DMS153 treated with DMSO at 0.1 percent for 48 hours (cell line): ENCODE data around the gene POP7.
A peak's percentile ranks its signal among the peaks of the same experiment; 100 is the strongest.
"Not testable (repeated sequence)": the region's sequence is repeated elsewhere in the genome, so short reads cannot be mapped to it uniquely, and the experiment has no call there.

ENCODE experiments used
- DNase-seq: peaks from one replicate; lab custom pipeline; 2025; ENCODE audit not compliant: unreplicated experiment; lab: John Stamatoyannopoulos, UW

POP7 gene

DNA sequence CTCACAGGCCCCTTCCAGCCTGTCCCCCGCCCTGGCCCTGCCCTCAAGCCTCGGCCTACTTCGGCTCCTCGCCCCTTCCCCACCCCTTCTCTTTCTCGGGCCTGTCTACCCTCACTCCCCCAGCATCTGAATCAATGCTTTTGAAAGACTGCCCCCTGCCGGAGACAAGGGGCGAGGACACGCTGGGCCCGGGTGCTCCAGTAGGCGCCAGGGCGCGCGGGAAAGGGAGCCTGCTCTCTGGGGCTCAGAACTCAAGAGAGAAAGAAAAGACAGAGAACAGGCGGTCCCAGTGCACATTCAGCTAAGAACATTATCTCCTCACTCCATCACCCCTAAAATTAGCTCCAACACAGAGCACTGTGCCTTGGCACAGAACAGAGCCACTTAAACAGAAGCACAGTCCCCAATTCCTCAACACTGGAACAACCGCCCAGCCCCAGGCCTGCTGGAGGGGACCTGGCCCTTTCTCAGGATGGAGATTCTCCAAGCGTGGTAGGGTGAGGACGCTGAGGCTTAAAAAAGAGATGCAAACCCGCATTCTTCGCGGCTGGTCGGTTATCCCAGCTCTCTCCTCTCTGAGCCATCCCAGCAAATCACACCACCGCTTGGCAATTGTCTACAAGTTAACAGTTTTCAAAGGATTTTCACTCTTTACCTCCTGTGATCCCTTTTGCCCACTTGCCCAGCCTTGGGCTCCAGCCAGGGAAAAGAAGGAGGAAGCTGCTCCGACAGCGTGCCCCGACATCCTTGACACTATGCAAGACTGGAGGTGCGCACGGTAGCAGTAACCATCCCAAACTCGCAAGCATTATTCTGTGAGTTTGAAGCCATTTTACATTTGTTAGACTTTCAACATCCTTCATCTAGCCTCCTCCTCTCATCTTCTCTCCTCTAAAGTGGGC is 14.0 kb upstream of the POP7 start:
- DNase-seq = peak; percentile 40

DNA sequence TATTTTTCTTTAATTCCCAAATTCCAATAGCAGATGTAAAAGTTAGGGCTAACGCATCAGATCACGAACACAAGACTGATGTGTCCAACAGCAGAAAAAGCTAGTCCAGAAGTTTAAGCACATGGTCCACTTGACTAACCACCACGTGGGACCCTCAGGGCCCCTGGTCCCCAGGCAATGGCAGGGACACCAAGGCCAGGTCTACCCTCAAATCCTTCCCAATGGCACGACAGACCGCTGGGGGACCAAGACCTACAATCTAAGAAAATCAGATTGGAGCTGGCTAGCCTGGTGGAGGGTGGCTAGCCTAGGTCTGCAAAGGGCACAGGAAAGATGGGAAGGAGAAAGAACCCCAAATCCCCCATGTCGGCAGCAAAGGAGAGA is 13.4 kb upstream of the POP7 start:
- no peak for DNase-seq

DNA sequence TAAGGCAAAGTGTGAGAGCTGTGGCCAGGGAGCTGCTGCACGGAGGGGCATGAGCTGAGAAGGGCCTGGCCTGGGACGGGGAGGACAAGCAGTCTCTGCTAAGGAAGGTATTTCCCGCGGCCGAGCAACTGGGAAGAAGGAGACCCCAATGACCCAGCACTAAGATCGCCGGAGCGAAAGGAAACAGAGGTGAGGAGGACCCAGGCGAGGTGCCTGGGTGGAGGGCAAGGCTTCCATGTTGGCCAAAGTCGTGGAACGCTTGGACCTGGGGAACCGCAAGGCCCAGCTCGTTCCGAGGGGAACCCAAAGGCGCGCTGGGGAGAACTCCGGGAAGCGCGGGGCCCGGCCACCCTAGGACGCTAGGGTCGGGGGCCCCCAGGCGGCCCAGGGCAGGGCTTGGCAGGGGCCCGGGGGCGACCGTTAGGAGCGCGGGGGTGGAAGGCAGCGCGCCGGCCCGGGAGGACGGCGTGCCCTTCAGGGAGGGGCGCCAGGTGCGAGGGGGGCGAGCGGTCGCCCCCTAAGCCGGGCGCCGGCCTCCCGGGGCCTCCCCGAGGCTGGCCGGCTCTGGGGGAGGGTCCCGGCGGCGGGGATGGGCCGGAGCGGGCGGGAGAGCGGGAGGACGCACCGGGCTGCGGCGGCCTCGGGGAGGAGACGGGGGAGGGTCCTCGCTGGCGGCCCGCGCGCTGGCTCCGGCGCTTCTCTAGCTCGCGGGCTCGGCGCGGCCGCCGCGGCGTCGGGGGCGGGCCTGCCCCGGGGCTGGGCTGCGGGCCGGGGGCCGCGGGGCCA is 12.4 kb upstream of the POP7 start:
- no peak for DNase-seq

DNA sequence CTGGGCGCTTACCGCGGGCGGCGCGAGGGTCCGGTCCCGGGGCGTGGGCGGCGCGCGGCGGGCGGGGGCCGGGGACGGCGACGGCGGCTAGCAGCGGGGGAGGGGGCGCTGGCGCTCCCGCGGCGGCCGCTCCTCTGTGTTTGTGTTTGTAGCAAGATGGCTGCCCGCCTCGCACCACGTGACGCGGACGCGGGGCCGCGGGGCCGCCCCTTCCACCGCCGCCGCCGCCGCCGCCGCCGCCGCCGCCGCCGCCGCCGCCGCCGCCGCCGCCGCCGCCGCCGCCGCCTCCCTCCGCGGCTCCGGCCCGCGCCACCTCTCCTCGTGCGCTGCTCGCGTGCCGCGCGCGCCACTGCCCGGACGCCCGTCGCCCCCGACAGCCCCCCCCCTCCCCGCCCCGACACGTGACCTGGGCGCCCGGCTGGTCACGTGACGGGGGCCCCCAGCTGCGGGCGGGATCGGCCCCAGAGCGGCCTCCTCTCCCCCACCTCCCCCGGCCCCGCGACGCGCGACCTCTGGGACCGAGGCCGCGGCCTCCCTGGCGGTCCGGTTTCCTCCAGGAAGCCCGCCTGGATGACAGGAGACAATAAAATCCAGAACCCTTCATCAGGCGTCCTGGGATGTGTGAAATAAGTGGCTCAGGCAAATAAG is 11.7 kb upstream of the POP7 start, which contains the start of gene GIGYF1:
Gene GIGYF1, minus strand, starts transcription at position 153 of the 648 bp plus-strand sequence. CDS start 6,012 bp downstream, outside the sequence.
- DNase-seq = peak; percentile 11

DNA sequence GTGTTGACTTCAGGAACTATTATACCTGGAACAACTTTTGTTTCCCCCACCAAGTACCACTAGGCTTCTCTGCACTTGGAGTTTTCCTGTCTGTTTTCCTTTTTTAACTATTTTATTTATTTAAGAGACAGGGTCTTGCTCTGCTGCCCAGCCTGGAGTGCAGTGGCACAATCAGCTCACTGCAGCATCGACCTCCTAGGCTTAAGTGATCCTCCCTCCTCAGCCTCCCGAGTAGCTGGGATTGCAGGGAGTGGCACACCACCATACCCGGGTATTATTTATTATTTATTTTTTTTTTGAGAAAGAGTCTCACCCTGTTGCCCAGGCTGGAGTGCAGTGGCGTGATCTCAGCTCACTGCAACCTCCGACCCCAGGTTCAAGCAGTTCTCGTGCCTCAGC is 9.8 kb upstream of the POP7 start:
- no peak for DNase-seq

DNA sequence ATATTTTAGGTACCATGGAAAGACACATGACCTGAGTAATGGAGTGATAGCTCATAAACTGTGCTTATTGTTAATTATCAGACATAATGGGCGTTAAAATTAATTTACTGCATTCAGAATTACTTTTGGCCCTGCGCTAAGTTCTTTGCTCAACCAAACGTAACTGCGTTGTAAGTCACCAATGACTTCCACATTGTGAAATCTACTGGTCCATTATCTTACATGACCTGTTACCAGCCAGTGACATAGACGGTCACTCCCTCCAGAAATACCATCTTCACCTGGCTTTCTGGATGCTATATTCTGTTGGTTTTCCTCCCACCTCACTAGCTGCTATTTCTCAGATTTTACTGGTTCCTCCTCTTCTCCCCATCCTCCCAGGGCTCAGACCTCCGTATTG is 6.9 kb upstream of the POP7 start:
- no peak for DNase-seq

DNA sequence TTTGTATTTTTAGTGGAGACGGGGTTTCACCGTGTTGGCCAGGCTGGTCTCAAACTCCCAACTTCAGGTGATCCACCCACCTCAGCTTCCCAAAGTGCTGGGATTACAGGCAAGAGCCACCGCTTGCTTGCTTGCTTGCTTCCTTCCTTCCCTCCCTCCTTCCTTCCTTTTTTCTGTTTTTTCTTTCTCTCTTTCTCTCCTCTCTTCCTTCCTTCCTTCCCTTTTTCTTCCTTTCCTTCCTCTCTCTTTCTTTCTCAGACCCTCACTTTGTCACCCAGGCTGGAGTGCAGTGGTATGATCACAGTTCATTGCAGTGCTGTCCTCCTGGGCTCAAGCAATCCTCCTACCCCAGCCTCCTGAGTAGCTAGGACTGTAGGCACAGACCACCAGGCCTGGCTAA is 4.8 kb upstream of the POP7 start:
- DNase-seq = not testable (repeated sequence)

DNA sequence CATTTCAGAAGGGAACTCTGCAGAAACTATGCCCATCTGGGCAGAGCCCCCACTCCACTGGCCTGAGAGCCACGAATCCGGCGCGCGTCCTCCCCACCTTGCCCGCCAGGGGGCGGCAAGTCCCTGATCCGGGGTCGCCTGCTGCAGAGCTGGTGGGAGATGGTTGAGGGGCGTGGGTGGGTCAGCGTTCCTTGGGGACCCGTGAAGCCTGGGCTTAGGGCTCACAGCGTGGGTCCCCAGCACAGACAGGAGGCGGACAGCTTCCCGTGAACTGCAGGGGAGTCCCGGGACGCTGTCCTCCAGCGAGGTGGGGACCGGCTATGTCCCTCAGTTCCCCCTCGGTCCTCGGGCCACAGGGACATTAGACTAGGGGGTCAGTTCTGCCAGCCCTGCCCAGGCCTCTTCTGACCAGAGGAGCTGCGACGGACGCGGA is 585 bp upstream of the POP7 start:
- peak; percentile 31 for DNase-seq

DNA sequence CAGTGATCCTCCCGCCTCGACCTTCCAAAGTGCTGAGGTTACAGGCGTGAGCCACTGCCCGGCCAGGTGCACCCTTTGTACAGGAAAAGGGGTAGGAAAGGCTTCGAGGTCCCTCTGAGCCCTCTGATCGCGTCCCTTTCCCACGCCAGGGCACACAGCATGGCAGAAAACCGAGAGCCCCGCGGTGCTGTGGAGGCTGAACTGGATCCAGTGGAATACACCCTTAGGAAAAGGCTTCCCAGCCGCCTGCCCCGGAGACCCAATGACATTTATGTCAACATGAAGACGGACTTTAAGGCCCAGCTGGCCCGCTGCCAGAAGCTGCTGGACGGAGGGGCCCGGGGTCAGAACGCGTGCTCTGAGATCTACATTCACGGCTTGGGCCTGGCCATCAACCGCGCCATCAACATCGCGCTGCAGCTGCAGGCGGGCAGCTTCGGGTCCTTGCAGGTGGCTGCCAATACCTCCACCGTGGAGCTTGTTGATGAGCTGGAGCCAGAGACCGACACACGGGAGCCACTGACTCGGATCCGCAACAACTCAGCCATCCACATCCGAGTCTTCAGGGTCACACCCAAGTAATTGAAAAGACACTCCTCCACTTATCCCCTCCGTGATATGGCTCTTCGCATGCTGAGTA is 871 bp downstream of the POP7 start:
- DNase-seq = no peak

DNA sequence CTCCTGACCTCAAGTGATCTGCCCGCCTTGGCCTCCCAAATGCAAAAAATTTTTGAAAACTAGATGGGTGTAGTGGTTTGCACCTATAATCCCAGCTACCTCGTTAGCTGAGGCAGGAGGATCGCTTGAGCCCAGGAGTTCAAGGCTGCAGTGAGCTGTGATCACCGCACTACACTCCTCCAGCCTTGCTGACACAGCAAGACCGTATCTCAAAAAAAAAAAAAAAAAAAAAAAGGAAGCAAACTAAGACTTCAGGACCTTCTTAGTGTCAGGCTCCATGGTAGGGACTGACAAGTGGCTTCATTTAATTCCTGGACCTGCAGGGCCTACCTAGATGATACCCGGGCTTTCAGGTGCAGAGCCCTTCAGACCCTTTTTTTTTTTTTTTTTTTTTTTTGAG is 2.5 kb downstream of the POP7 start:
- no peak for DNase-seq

DNA sequence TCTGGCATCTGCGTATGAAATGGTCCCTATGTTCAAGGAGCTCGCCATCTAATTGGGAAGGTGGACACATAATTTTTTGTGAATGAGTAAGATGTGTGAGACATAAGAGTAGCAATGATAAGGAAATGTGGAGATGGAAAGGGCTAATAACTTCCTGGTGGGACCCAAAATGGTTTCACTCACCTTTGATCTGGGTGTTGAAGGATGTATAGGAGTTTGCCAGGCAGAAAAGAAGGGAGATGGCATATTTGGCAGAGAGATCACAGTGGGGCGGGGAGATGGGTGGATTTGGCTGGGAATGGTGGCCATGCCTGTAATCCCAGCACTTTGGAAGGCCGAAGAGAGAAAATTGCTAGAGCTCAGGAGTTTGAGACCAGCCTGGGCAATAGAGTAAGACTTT is 4.5 kb downstream of the POP7 start:
- DNase-seq = no peak

DNA sequence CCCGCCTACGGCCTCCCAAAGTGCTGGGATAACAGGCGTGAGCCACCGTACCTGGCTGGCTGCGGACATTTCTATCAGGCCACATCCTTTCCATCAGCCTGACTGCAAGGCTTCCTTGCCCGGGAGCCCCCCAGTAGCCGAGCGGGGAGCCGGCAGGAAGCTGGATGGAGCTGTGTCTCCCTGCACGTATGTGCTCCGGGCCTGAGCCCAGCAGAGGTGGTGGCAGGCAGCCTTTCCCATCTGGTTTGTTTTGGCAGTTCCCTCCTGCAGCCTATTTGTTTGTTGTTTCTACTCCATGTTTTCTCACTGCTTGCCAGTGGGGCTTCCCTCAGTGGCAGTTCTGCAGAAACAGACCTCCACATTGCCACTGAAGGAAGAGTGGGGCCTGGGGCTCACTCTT is 5.4 kb downstream of the POP7 start:
- DNase-seq = no peak

DNA sequence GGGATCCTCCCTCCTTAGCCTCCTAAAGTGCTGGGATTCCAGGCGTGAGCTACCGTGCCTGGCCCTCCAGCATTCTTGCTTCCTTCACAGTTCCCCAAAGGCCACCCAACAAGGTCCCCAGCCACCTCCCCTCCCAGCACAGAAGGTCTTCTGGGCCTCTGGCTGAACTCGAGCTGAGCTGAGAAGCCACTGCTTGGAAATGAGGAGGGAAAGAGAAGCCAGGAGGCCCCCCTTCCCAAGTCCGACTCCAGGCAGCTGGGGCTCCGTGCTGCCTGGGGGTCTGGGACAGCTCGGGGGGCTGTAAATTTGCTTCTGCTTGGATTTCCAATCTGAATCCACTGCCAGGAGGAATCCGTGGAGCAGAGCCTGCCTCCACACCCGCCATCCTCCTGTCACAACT is 8.8 kb downstream of the POP7 start:
- no peak for DNase-seq

DNA sequence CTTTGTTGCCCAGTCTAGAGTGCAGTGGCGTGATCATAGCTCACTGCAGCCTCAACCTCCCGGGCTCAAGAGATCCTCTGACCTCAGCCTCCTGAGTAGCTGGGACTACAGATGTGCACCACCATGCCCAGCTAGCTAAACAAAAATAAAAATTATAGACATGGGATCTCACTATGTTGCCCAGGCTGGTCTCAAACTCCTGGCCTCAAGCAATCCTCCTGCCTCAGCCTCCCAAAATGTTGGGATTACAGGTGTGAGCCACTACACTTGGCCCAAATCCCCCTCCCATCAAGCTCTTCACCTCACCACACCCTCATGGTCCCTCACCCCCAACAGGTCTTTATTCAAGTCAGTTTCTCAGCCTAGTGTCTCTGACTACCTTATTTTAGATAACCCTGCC is 11.2 kb downstream of the POP7 start:
- DNase-seq = not testable (repeated sequence)

DNA sequence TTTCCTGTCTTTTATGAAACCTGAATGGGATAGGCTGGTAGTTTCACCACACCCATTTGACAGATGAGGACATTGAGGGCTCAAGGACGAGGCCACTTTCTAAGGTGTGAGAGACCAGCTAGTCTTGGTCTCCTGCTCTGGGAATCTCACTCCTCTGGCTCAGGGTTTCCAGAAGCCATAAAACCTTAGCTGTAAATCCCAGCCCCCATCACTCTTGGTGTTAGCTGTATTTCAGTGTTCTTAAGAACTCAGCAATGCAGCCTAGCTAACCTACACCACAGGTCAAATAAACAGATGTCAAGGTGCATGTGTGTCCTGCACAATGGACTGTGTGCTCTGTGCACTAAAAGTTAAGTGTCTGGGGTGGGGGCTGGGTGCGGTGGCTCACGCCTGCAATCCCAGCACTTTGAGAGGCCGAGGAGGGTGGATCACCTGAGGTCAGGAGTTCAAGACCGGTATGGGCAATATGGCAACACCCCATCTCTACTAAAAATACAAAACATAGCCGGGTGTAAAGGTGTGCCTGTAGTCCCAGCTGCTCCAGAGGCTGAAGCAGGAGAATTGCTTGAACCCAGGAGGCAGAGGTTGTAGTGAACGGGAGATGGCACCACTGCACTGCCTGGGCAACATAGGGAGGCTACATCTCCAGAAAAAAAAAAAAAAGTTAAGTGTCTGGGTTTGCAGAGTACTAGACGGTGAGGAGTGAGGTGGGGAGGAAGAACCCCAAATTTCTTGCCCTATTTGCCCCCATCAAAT is 13.8 kb downstream of the POP7 start:
- no peak for DNase-seq

DNA sequence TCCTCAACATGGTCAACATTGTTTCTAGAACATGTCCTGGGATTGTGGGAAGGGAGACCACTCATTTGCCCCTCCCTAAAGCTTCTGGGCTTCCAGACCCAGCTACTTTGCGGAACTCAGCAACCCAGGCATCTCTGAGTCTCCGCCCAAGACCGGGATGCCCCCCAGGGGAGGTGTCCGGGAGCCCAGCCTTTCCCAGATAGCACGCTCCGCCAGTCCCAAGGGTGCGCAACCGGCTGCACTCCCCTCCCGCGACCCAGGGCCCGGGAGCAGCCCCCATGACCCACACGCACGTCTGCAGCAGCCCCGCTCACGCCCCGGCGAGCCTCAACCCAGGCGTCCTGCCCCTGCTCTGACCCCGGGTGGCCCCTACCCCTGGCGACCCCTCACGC is 14.4 kb downstream of the POP7 start, which contains the start of gene EPO:
Gene EPO, plus strand, starts transcription at position 190 of the 392 bp plus-strand sequence. CDS start 513 bp downstream, outside the sequence.
- no peak for DNase-seq

DNA sequence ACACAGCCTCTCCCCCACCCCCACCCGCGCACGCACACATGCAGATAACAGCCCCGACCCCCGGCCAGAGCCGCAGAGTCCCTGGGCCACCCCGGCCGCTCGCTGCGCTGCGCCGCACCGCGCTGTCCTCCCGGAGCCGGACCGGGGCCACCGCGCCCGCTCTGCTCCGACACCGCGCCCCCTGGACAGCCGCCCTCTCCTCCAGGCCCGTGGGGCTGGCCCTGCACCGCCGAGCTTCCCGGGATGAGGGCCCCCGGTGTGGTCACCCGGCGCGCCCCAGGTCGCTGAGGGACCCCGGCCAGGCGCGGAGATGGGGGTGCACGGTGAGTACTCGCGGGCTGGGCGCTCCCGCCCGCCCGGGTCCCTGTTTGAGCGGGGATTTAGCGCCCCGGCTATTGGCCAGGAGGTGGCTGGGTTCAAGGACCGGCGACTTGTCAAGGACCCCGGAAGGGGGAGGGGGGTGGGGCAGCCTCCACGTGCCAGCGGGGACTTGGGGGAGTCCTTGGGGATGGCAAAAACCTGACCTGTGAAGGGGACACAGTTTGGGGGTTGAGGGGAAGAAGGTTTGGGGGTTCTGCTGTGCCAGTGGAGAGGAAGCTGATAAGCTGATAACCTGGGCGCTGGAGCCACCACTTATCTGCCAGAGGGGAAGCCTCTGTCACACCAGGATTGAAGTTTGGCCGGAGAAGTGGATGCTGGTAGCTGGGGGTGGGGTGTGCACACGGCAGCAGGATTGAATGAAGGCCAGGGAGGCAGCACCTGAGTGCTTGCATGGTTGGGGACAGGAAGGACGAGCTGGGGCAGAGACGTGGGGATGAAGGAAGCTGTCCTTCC is 15.0 kb downstream of the POP7 start:
- no peak for DNase-seq

DNA sequence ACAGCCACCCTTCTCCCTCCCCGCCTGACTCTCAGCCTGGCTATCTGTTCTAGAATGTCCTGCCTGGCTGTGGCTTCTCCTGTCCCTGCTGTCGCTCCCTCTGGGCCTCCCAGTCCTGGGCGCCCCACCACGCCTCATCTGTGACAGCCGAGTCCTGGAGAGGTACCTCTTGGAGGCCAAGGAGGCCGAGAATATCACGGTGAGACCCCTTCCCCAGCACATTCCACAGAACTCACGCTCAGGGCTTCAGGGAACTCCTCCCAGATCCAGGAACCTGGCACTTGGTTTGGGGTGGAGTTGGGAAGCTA is 15.5 kb downstream of the POP7 start:
- DNase-seq = no peak

DNA sequence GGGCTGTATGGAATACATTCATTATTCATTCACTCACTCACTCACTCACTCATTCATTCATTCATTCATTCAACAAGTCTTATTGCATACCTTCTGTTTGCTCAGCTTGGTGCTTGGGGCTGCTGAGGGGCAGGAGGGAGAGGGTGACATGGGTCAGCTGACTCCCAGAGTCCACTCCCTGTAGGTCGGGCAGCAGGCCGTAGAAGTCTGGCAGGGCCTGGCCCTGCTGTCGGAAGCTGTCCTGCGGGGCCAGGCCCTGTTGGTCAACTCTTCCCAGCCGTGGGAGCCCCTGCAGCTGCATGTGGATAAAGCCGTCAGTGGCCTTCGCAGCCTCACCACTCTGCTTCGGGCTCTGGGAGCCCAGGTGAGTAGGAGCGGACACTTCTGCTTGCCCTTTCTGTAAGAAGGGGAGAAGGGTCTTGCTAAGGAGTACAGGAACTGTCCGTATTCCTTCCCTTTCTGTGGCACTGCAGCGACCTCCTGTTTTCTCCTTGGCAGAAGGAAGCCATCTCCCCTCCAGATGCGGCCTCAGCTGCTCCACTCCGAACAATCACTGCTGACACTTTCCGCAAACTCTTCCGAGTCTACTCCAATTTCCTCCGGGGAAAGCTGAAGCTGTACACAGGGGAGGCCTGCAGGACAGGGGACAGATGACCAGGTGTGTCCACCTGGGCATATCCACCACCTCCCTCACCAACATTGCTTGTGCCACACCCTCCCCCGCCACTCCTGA is 16.7 kb downstream of the POP7 start:
- no peak for DNase-seq
